Retina (tissue), 1 donor: Measurements from ENCODE around the gene PCDHGA1.
"Not testable (repeated sequence)": the region's sequence is repeated elsewhere in the genome, so short reads cannot be mapped to it uniquely, and the experiment has no call there.

ENCODE experiments used
- DNase-seq: peaks from one replicate; pipeline ENCODE4 v3.0.0-alpha.2; 2016

Gene PCDHGA1

DNA sequence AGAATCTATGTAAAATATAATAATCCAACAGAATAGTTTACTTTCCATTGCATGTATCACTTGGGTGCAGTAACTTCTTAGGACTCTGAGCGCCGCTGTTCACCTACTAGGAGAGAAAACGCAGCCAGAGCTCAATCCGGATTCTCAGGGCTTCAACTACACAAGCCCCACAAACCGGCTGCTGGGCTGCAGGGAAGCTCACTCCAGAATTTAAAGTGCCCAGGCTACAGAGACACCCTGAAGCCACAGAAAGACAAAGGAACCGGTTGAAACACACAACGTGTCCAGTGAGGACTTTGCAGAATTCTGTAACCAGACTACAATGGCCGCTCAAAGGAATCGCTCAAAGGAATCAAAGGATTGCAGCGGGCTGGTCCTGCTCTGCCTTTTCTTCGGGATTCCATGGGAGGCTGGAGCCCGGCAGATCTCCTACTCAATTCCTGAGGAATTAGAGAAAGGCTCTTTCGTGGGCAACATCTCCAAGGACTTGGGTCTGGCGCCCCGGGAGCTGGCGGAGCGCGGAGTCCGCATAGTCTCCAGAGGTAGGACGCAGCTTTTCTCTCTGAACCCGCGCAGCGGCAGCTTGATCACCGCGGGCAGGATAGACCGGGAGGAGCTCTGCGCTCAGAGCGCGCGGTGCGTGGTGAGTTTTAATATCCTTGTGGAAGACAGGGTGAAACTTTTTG lies 82.7 kb downstream of the PCDHGA1 start, which contains the start of gene PCDHGA10:
TSS of gene PCDHGA10 (plus strand) at position 134 of the 686 bp plus-strand sequence. CDS start at position 323, 189 bp downstream.
- peak; percentile 39 for DNase-seq

GRCh38 chr5:141413540-141414069 lies 83.3 kb downstream of the PCDHGA1 start:
- DNase-seq, result no peak

GRCh38 chr5:141414548-141415274 lies 84.4 kb downstream of the PCDHGA1 start:
- DNase-seq, result not testable (repeated sequence)

- not testable (repeated sequence) for DNase-seq
Observed at GRCh38 chr5:141415275-141415618, 84.9 kb downstream of the PCDHGA1 start.

DNA sequence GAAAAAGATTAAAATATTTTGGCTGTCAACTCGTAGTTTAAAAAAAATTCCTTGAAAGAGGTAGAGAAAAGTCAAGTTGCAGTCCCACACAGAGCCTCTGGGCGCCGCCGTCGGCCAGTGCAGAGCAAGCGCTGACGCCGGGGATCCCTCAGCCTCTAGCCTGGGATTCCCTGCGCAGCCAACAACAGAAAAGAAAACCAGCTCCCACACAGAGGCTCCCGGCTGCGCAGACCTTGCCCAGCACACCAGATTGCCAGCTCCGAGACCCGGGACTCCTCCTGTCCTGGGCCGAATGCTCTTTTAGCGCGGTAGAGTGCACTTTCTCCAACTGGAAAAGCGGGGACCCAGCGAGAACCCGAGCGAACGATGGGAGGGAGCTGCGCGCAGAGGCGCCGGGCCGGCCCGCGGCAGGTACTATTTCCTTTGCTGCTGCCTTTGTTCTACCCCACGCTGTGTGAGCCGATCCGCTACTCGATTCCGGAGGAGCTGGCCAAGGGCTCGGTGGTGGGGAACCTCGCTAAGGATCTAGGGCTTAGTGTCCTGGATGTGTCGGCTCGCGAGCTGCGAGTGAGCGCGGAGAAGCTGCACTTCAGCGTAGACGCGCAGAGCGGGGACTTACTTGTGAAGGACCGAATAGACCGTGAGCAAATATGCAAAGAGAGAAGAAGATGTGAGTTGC lies 87.3 kb downstream of the PCDHGA1 start, which contains the start of gene PCDHGB7:
TSS of gene PCDHGB7 (plus strand) at position 184 of the 679 bp plus-strand sequence. CDS start at position 367, 183 bp downstream.
- DNase-seq, result peak; percentile 82

DNA sequence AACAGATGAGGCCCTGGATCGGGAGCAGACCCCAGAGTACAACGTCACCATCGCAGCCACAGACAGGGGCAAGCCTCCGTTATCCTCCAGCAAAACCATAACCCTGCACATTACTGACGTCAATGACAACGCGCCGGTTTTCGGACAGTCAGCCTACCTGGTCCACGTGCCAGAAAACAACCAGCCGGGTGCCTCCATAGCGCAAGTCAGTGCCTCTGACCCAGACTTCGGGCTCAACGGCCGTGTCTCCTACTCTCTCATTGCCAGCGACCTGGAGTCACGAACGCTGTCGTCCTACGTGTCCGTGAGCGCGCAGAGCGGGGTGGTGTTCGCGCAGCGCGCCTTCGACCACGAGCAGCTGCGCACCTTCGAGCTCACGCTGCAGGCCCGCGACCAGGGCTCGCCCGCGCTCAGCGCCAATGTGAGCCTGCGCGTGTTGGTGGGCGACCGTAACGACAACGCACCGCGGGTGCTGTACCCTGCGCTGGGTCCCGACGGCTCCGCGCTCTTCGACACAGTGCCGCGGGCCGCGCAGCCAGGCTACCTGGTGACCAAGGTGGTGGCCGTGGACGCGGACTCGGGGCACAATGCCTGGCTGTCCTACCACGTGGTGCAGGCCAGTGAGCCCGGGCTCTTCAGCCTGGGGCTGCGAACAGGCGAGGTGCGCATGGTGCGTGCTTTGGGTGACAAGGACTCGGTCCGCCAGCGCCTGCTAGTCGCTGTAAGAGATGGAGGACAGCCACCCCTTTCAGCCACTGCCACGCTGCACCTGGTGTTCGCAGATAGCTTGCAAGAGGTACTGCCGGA lies 89.0 kb downstream of the PCDHGA1 start:
- DNase-seq, result no peak

DNA sequence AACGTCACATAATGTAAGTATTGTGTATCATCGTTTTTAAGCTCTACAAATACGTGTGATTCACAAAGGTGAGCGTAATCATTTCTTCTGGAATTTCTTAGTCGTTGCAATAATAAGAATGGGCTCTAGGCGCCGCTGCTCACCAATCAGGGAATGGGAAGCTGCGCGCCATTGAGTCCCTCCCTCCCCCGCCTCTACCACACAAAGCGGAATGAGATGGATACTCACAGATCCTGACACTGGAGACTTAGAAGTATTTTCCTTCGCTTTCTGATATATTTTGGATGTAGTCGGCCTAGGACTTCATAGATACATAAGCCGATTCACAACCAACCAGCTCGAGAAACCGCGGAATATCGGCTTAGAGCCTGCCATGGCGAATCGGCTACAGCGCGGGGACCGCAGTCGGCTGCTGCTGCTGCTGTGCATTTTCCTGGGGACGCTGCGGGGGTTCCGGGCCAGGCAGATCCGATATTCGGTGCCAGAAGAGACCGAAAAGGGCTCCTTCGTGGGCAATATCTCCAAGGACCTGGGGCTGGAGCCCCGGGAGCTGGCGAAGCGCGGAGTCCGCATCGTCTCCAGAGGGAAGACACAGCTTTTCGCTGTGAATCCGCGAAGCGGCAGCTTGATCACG lies 90.7 kb downstream of the PCDHGA1 start, which contains the start of gene PCDHGA11:
TSS of gene PCDHGA11 (plus strand) at position 197 of the 634 bp plus-strand sequence. CDS start at position 374, 177 bp downstream.
- DNase-seq, result peak; percentile 69

DNA sequence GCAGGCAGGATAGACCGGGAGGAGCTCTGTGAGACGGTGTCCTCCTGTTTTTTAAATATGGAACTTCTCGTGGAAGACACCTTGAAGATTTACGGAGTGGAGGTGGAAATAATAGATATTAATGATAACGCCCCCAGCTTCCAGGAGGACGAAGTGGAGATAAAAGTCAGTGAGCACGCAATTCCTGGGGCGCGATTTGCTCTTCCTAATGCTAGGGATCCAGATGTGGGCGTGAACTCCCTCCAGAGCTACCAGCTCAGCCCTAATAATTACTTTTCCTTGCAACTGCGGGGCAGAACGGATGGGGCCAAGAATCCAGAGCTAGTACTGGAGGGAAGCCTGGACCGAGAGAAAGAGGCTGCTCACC lies 91.2 kb downstream of the PCDHGA1 start:
- DNase-seq, result no peak

DNA sequence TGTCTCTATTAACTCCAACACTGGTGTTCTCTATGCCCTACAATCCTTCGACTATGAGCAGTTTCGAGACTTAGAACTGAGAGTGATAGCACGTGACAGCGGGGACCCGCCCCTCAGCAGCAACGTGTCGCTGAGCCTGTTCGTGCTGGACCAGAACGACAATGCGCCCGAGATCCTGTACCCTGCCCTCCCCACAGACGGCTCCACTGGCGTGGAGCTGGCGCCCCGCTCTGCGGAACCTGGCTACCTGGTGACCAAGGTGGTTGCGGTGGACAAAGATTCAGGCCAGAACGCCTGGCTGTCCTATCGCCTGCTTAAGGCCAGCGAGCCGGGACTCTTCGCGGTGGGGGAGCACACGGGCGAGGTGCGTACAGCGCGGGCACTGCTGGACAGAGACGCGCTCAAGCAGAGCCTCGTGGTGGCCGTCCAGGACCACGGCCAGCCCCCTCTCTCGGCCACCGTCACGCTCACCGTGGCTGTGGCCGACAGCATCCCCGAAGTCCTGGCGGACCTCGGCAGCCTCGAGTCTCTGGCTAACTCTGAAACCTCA lies 92.5 kb downstream of the PCDHGA1 start:
- no peak for DNase-seq

GRCh38 chr5:141427783-141428426 lies 97.6 kb downstream of the PCDHGA1 start:
- no peak for DNase-seq

- no peak for DNase-seq
Observed at GRCh38 chr5:141430332-141431113, 100.2 kb downstream of the PCDHGA1 start, which contains the start of gene PCDHGA12. Gene PCDHGA12 (plus strand): TSS chr5:141430507. CDS start chr5:141430760, 253 bp downstream.

DNA sequence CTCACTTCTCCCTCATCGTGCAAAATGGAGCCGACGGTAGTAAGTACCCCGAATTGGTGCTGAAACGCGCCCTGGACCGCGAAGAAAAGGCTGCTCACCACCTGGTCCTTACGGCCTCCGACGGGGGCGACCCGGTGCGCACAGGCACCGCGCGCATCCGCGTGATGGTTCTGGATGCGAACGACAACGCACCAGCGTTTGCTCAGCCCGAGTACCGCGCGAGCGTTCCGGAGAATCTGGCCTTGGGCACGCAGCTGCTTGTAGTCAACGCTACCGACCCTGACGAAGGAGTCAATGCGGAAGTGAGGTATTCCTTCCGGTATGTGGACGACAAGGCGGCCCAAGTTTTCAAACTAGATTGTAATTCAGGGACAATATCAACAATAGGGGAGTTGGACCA lies 101.0 kb downstream of the PCDHGA1 start:
- no peak for DNase-seq

DNA sequence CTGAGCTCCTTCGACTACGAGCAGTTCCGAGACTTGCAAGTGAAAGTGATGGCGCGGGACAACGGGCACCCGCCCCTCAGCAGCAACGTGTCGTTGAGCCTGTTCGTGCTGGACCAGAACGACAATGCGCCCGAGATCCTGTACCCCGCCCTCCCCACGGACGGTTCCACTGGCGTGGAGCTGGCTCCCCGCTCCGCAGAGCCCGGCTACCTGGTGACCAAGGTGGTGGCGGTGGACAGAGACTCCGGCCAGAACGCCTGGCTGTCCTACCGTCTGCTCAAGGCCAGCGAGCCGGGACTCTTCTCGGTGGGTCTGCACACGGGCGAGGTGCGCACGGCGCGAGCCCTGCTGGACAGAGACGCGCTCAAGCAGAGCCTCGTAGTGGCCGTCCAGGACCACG lies 102.0 kb downstream of the PCDHGA1 start:
- not testable (repeated sequence) for DNase-seq

GRCh38 chr5:141432726-141433125 lies 102.4 kb downstream of the PCDHGA1 start:
- DNase-seq, result not testable (repeated sequence)

DNA sequence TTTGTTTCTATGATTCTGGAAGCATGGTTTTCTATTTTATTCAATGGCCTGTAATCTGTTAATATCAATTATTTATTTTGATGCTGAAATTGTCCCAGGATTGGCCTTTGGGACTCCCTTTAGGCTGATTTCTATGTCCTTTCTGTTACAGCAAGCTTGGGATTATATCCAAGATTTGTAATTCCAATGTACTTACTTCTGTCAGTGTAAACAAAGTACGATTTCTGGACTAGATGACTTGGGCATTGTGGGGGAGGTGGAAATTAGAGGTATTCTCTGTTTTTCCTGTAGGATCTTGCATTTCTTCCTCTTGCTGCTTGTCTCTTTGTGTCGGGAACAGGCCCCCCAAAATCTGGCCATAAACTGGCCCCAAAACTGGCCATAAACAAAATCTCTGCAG lies 103.7 kb downstream of the PCDHGA1 start:
- DNase-seq, result no peak

DNA sequence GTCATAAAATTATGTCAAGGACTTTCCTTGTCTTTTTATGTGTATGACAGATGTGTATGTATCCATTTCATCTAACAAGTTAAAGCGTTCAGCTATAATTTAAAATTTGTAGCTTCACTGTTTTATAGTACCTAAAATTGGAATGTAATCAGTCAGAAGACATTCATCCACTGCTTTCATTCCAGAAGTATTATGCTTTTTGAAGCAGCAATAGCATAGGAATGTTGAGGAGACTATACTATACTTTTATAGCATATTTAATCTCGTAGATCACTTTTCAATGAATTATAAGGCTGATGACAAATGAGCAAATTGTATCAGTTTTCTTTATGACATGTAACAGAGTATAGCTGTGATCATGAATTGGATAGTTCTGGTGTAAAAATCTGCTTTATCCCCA lies 106.9 kb downstream of the PCDHGA1 start:
- DNase-seq, result no peak

DNA sequence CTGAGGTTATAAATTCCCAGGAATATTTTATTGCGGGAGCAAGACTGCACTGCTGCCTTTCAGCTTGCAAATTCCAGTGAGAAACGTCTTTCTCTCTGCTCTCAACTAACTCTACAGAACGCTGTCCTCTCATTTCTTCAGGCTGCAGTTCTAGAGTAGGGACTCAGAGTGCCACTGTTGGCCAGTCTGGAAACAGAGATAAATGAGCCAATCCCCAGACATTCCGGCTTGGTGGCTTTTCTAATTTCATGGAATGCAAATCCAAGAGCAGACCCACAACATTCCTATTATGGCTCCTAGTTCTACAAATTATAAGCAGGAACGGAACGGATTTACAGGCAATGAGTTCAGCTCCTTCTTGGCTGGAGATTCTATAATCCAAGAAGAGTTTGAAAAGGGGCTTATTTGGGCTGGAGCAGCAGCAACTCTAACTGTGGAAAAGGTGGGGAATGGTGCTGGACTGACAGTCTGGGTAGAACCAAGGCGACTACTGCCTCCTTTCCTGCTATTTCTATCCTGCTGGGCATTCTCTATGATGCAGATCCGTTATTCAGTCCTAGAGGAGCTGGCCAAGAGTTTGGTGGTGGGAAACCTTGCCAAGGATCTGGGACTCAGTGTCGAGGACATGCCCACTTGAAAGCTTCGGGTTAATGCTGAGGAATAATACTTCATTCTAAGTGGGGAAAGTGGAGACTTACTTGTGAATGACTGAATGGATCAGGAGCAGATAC lies 109.3 kb downstream of the PCDHGA1 start:
- no peak for DNase-seq

DNA sequence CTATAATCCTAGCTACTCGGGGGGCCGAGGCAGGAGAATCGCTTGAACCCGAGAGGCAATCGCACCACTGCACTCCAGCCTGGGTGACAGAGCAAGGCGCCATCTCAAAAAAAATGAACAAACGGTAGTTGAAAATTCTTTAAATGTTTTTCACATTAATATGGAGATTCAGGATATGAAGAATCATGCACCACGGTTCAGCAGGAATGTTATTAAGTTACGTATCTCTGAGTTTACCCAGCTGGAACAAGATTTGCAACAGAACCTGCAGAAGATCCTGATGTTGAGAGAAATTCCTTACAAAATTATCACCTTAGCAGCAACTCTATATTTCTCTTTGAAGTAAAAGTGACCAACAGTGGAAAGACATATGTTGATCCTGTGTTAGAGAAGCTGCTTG lies 110.0 kb downstream of the PCDHGA1 start:
- no peak for DNase-seq

GRCh38 chr5:141441571-141442170 lies 111.4 kb downstream of the PCDHGA1 start:
- DNase-seq, result no peak
